ENCODE results near the gene STAT5B.

DNA sequence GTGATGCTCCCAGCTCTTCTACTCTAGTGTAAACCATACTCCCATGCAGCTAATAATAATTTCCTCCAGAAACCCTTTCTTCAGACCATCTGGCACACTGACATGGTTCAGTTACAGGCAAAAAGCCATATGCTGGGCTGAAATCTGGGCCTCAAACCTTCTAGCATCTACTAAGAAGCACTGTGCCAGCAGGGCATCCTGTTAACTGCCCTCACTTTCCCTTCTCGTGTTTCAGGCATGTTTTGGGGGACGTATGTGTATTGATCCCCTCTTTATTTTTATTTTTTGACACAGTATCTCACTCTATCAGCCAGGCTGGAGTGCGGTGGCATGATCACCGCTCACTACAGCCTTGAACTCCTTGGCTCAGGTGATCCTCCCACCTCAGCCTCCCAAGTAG is 45.4 kb upstream of the STAT5B start:
- TF ChIP-seq EZH2 (IDR thresholded peaks at IDR 0.05; ENCODE audit: insufficient read depth, poor library complexity, severe bottlenecking) (no peak), EZH2phosphoT487 (IDR thresholded peaks at IDR 0.05; ENCODE audit: insufficient read depth, low read depth) (no peak)
